NK-92 (cell line): ENCODE measurements around the gene ZNF107.

Source experiments
- DNase-seq: peaks from one replicate; lab custom pipeline; 2025; ENCODE audit not compliant: unreplicated experiment; lab: John Stamatoyannopoulos, UW

The ZNF107 gene

GRCh38 chr7:64665980-64666662 is at the start of gene ZNF107:
TSS of gene ZNF107 (plus strand) at chr7:64666133. CDS start at chr7:64666283, 150 bp downstream.
- DNase-seq: peak; percentile 21

- DNase-seq: no peak
These were observed 47.0 kb upstream of the ZNF107 start for GRCh38 chr7:64618785-64619456.

- no peak for DNase-seq
These were observed 46.2 kb upstream of the ZNF107 start for GRCh38 chr7:64619705-64620104.

- DNase-seq: no peak
These were observed 44.3 kb upstream of the ZNF107 start for GRCh38 chr7:64621656-64622055.

- no peak for DNase-seq
These were observed 40.5 kb upstream of the ZNF107 start for GRCh38 chr7:64625114-64626082.

- no peak for DNase-seq
These were observed 39.9 kb upstream of the ZNF107 start for GRCh38 chr7:64626083-64626469.

GRCh38 chr7:64626557-64626956 is 39.4 kb upstream of the ZNF107 start:
- no peak for DNase-seq

- no peak for DNase-seq
These were observed 37.7 kb upstream of the ZNF107 start for GRCh38 chr7:64628192-64628591.

- DNase-seq: no peak
These were observed 37.2 kb upstream of the ZNF107 start for GRCh38 chr7:64628721-64629120.

GRCh38 chr7:64630496-64630895 is 35.4 kb upstream of the ZNF107 start:
- DNase-seq: no peak

- no peak for DNase-seq
These were observed 33.9 kb upstream of the ZNF107 start for GRCh38 chr7:64632029-64632428.

- no peak for DNase-seq
These were observed 32.5 kb upstream of the ZNF107 start for GRCh38 chr7:64633401-64633800.

- DNase-seq: no peak
These were observed 31.4 kb upstream of the ZNF107 start for GRCh38 chr7:64634406-64635062.

GRCh38 chr7:64636386-64636785 is 29.5 kb upstream of the ZNF107 start:
- no peak for DNase-seq

- no peak for DNase-seq
These were observed 28.1 kb upstream of the ZNF107 start for GRCh38 chr7:64637521-64638445.

GRCh38 chr7:64638822-64639221 is 27.1 kb upstream of the ZNF107 start:
- no peak for DNase-seq

- no peak for DNase-seq
These were observed 26.5 kb upstream of the ZNF107 start for GRCh38 chr7:64639267-64640001.

- DNase-seq: no peak
These were observed 25.4 kb upstream of the ZNF107 start for GRCh38 chr7:64640504-64640903.

- no peak for DNase-seq
These were observed 23.9 kb upstream of the ZNF107 start for GRCh38 chr7:64642046-64642445.
